ENCODE measurements around the gene PRMT1. TPM values are rescaled to one million over a fixed set of nuclear protein-coding genes. Genes with fewer than 3 reads are reported as not detected.
A peak's percentile ranks its signal among the peaks of the same experiment; 100 is the strongest.

Gene PRMT1
- total and polyA plus RNA-seq, 9 of the 15 experiments (the other 6 are each of a cell fraction or from before 2014, with no cell fraction given): 13.3 to 464 (median 326) TPM

DNA sequence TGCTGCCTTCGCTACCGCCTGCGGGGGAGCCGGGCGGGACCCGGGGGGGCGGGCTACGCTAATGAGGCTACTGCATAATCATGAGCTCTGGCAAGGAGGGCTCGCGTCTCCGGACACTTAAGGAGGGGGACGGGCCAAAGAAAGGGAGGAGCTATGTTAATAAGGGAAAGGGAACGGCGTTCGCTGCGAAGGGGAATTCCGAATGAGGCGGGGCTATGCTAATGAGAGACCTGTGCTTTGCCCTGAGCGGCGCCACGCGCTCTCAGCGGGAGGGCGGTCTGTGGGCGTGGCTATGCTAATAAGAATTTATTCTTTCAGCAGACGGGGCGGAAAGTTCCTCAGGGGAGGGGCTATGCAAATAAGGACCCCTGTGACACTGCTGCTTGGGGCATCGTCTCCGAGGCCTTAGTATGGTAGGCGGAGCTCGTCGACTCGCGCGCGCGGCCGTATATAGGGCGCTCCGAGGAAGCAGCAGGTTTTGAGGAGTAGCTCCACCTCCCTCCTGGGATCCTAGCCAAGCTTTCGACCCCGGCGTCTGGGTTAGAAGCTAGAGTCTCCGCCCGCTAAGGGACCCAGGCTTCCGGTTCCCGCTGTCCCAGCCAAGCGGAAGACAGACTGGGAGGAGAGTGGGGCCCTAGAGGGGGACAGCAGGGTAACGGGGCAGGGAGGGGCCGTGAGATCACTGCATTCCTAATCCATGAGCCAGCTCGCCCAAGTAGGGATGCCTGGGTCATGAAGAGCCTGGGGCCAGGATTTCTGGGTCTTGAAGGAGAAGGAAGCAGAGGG is 36.8 kb upstream of the PRMT1 start, which contains the start of gene RRAS (continued):
- TF ChIP-seq ZNF133 (CRISPR knock-in tag; IDR thresholded peaks at IDR 0.05) (no peak), NR1H2 (CRISPR knock-in tag; IDR thresholded peaks at IDR 0.05) (no peak), GABPA (tag; conservative IDR thresholded peaks at IDR 0.05; ENCODE audit: low read depth) (peak; percentile 87), POLR2G (IDR thresholded peaks at IDR 0.05; ENCODE audit: low read depth, low read length) (peak; percentile 89), ZEB2 (IDR thresholded peaks at IDR 0.05) (0 out of 2 replicates have a peak, but pooled peaks have one; percentile 13), ZNF23 (CRISPR knock-in tag; IDR thresholded peaks at IDR 0.05) (no peak), CSDE1 (IDR thresholded peaks at IDR 0.05) (no peak), HOXB6 (CRISPR knock-in tag; IDR thresholded peaks at IDR 0.05; ENCODE audit: borderline replicate concordance) (no peak), PCBP2 (IDR thresholded peaks at IDR 0.05; ENCODE audit: low read depth, low read length, poor library complexity, severe bottlenecking) (no peak), PHB2 (IDR thresholded peaks at IDR 0.05; ENCODE audit: low read depth) (no peak)
- TF ChIP-seq, protein P1, sequence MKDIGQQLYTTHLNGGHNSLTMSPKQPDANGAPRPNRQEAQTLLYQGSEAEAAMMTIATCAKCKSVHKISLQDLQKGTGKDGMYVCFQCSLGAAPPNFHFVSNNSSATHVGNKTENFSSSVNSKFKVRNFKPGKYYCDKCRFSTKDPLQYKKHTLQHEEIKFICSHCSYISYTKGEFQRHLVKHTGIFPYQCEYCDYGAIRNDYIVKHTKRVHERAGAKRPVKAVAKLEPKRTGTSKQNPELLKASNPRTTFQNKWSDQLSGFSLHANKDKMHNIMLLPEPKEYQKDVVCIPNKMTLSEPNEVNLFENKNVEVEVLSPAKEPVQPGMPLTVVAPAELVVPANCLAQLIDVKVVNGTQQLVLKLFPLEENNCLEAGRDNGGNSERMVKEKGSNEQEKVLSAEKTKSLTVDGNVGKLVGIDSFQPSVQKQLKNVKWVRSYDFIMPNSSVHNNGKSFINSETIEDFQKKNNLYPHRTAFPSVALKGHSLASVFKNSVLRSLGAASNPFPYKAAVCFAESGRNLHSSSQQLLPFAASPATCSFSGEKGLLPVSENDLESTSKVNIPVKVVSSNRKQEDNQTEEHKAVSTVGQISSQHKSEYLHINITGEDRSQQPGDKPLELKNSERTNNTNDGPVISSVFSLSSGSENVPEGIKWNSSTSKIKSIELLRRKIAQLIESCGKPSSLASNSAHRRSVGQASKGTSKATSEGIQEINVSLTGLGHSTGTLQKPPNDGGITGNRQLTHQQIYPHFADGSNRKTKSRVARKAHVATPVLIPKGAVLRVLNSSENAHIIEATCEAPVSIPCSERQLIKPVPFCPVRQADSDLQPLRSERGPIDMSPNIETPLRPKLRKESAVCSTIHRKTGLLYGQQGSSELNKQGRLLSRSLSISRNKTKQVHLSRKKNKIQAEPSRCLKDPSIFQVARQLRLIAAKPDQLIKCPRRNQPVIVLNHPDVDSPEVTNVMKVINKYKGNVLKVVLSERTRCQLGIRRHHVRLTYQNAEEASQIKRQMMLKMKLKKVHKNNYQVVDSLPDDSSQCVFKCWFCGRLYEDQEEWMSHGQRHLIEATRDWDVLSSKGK (CRISPR knock-in tag; IDR thresholded peaks at IDR 0.05): no peak
- TF ChIP-seq, protein P2, sequence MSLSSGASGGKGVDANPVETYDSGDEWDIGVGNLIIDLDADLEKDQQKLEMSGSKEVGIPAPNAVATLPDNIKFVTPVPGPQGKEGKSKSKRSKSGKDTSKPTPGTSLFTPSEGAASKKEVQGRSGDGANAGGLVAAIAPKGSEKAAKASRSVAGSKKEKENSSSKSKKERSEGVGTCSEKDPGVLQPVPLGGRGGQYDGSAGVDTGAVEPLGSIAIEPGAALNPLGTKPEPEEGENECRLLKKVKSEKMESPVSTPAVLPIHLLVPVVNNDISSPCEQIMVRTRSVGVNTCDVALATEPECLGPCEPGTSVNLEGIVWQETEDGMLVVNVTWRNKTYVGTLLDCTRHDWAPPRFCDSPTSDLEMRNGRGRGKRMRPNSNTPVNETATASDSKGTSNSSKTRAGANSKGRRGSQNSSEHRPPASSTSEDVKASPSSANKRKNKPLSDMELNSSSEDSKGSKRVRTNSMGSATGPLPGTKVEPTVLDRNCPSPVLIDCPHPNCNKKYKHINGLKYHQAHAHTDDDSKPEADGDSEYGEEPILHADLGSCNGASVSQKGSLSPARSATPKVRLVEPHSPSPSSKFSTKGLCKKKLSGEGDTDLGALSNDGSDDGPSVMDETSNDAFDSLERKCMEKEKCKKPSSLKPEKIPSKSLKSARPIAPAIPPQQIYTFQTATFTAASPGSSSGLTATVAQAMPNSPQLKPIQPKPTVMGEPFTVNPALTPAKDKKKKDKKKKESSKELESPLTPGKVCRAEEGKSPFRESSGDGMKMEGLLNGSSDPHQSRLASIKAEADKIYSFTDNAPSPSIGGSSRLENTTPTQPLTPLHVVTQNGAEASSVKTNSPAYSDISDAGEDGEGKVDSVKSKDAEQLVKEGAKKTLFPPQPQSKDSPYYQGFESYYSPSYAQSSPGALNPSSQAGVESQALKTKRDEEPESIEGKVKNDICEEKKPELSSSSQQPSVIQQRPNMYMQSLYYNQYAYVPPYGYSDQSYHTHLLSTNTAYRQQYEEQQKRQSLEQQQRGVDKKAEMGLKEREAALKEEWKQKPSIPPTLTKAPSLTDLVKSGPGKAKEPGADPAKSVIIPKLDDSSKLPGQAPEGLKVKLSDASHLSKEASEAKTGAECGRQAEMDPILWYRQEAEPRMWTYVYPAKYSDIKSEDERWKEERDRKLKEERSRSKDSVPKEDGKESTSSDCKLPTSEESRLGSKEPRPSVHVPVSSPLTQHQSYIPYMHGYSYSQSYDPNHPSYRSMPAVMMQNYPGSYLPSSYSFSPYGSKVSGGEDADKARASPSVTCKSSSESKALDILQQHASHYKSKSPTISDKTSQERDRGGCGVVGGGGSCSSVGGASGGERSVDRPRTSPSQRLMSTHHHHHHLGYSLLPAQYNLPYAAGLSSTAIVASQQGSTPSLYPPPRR (CRISPR knock-in tag; IDR thresholded peaks at IDR 0.05; ENCODE audit: borderline replicate concordance): no peak
